LNCaP clone FGC (cell line): ENCODE measurements around the gene NDUFAF7.
"Not testable (repeated sequence)": the region's sequence is repeated elsewhere in the genome, so short reads cannot be mapped to it uniquely, and the experiment has no call there.

Experiments used
- DNase-seq: peaks from one replicate; pipeline ENCODE4 v3.0.0-alpha.2; 2011; ENCODE audit warnings: low read depth
- H3K4me3 ChIP-seq: 2 replicates; pipeline ENCODE4 v1.5.1; 2011; ENCODE audit warnings: mild to moderate bottlenecking, low read depth, low read length, control low read depth
- TF ChIP-seq, protein P1 (sequence below): IDR thresholded peaks from 2 replicates; pipeline ENCODE4 v1.5.1; 2012; ENCODE audit warnings: mild to moderate bottlenecking; ENCODE audit not compliant: control insufficient read depth, insufficient read depth; ENCODE audit errors: extremely low read depth

The NDUFAF7 gene

DNA sequence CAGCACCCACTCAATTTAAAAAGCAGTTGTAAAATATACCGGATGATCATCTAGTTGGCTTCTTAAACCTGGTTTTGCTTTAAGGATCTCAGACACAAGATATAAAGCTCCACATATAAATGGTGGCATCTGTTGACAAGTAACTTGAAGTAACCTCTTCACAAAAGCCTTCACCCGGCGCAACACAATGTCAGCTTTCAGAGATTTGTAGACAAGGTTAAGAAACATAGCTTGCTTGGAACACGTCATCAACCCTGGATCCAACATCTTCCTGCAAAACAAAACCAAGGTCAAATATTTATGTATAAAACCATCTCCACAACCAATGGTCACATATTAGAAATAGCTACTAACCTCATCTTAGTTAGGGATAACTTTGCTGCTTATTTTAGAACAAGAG, 8.3 kb upstream of the NDUFAF7 start:
- H3K4me3 ChIP-seq: no peak overlapping the region
- no peak for DNase-seq
- TF ChIP-seq, protein P1, sequence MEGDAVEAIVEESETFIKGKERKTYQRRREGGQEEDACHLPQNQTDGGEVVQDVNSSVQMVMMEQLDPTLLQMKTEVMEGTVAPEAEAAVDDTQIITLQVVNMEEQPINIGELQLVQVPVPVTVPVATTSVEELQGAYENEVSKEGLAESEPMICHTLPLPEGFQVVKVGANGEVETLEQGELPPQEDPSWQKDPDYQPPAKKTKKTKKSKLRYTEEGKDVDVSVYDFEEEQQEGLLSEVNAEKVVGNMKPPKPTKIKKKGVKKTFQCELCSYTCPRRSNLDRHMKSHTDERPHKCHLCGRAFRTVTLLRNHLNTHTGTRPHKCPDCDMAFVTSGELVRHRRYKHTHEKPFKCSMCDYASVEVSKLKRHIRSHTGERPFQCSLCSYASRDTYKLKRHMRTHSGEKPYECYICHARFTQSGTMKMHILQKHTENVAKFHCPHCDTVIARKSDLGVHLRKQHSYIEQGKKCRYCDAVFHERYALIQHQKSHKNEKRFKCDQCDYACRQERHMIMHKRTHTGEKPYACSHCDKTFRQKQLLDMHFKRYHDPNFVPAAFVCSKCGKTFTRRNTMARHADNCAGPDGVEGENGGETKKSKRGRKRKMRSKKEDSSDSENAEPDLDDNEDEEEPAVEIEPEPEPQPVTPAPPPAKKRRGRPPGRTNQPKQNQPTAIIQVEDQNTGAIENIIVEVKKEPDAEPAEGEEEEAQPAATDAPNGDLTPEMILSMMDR: no peak

DNA sequence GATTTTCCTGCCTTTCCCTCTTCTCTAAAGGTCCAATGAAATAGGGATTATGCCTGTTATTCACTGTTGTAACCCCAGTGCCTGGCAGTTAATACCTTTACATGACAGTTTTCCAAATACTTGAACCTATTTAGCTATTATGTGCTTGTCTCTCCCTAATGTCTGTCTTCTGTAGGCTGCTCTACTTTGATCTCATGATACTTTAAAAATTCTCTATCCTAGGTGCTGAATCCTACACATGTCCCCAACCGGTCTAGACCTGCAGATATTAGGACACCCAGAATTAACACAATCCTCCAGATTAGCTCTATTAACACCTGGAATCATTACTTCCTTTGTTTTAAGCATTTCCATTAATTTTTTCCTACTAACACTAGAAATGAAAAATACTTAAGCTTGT, 7.4 kb upstream of the NDUFAF7 start:
- DNase-seq: no peak

DNA sequence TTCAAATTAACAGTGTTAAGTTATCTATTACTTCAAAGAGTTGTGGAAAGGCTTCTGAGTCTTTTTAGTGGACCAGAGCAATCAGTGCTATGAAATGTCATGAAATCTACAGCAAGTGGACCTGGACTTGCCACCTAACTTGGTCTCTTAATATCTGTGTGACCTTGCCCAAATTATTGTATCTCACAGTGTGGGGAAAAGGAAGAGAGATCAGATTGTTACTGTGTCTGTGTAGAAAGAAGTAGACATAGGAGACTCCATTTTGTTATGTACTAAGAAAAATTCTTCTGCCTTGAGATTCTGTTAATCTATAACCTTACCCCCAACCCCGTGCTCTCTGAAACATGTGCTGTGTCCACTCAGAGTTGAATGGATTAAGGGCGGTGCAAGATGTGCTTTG, 6.3 kb upstream of the NDUFAF7 start:
- H3K4me3 ChIP-seq, DNase-seq: not testable (repeated sequence)

More for the DNA sequence above, 7.4 kb upstream of the NDUFAF7 start:
- TF ChIP-seq, protein P1: no peak
- H3K4me3 ChIP-seq: no peak overlapping the region

DNA sequence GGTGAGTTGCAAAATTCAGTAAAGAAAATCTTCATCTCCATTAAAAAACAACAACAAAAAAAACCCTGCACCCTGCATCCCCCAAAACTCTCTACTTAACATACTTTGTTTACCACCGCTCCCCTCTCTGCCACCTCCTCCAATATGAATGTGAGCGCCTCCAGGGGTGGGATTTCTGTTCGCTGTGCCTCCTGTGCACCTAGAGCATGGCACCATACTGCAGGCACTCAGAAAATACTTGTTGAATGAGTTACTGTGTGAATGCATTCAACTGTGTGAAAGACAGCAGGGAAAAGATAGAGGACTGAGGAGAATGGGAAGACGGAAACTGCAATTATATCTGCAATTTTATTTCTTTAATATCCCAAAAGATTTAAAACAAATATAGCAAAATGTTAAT, 4.6 kb upstream of the NDUFAF7 start:
- DNase-seq: no peak
- TF ChIP-seq, protein P1: no peak
- no peak overlapping the region for H3K4me3 ChIP-seq

DNA sequence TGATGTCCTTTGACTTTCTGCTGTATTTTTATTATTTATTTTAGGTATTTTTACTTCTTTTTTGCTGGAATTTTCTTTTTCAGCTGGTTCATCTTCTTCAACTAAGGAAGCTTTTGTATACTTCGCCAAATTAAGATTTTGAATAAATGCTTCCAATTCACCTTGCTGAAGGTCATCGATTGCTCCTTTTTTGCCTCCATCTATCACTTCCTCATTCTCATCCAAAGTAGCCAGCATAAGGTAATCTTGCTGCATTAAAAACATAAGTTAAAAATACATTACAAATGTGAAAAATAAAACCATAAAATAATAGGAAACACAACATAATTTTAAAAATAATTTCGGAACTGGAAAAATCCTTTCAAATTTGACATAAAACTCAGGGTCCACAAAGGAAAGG, 2.7 kb upstream of the NDUFAF7 start:
- TF ChIP-seq, protein P1: no peak
- DNase-seq: no peak
- no peak overlapping the region for H3K4me3 ChIP-seq

DNA sequence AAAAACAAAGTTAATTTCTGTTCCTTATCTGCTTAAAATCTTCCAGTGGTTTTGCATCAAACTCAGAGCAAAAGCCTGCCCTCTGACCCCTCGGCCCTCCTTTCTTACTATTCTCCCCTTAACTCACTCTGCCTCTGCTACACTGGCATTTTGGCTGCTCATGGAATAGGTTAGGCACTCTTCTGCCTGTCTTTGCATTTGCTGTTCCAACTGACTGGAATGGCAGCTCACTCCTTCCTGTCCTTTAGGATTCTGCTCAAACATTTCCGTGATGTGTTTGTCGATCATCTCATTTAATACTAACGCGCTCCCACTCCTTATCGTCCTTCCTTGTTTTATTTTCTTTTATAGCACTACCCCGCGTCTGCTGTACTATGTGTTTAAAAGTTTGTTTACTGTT, 877 bp upstream of the NDUFAF7 start:
- no peak for DNase-seq
- peak overlapping the region; percentile 75 for H3K4me3 ChIP-seq
- TF ChIP-seq, protein P1: no peak

DNA sequence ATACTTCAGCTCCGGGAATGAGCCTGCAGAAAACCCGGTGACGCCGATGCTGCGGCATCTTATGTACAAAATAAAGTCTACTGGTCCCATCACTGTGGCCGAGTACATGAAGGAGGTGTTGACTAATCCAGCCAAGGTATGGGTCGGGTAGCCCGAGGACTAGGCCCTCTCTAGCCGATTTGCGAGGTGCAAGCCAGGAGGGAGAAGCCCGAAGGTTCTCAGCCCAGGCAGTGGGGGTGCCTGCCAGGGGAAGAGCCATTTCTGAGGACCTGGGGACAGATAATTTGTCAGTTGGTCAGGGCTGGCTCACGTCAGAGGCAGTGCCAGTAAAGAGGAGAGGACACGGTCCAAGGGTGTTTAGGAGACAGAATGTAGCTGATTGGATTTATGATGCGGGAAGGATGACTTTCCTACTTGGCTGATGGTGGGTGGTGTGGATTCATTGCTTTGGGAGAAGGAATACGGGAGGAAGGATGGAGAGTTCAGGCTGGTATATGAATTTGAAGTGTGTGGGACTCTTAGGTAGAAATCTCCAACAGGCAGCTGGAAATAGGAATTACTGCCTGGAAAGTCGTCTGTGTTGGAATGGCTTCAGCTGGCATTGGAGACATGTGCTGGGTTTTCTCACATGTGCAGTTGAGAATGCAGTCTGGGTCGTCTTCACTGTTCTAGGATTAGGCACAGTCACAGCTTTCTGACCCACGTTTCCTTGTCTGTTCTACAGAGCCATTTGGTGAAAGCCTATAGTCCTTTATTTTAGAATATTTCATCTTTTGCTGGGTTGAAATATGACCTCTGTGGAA, 874 bp downstream of the NDUFAF7 start:
- no peak for DNase-seq
- TF ChIP-seq, protein P1: no peak
- H3K4me3 ChIP-seq: peak overlapping the region; percentile 75
